ENCODE measurements around the gene CADM1.

- TF ChIP-seq, protein P1, sequence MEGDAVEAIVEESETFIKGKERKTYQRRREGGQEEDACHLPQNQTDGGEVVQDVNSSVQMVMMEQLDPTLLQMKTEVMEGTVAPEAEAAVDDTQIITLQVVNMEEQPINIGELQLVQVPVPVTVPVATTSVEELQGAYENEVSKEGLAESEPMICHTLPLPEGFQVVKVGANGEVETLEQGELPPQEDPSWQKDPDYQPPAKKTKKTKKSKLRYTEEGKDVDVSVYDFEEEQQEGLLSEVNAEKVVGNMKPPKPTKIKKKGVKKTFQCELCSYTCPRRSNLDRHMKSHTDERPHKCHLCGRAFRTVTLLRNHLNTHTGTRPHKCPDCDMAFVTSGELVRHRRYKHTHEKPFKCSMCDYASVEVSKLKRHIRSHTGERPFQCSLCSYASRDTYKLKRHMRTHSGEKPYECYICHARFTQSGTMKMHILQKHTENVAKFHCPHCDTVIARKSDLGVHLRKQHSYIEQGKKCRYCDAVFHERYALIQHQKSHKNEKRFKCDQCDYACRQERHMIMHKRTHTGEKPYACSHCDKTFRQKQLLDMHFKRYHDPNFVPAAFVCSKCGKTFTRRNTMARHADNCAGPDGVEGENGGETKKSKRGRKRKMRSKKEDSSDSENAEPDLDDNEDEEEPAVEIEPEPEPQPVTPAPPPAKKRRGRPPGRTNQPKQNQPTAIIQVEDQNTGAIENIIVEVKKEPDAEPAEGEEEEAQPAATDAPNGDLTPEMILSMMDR (conservative IDR thresholded peaks at IDR 0.05; ENCODE audit: low read depth, low read length): no peak
- TF ChIP-seq EZH2 (IDR thresholded peaks at IDR 0.05; ENCODE audit: borderline replicate concordance, low read depth, low read length, poor library complexity, severe bottlenecking): no peak
Measured at GRCh38 chr11:115179636-115180035, 324.6 kb downstream of the CADM1 start.
